HEK293 (cell line): ENCODE data around the gene CCNT2.
A peak's percentile ranks its signal among the peaks of the same experiment; 100 is the strongest.

ENCODE experiments used
- CTCF ChIA-PET: fragments of 350-600 bp; formaldehyde crosslinking; extraction: SDS; loops from one replicate; lab custom pipeline; 2021; ENCODE audit warnings: antibody characterized with exemption; lab: Yijun Ruan, JAX
- POLR2A ChIA-PET: fragments of 300-600 bp; formaldehyde crosslinking; extraction: SDS; loops from one replicate; lab custom pipeline; 2020; ENCODE audit warnings: antibody characterized with exemption, inconsistent platforms; lab: Yijun Ruan, JAX
- H3K27ac ChIP-seq: fragments of 200-500 bp; sonication (Bioruptor generic); 2 replicates; pipeline ENCODE4 v1.5.1; 2014; ENCODE audit warnings: low read depth, low read length, control low read depth, inconsistent platforms; ENCODE audit errors: extremely low read depth
- H3K36me3 ChIP-seq, 2 experiments: fragments of 200-500 bp in 1 of 2; sonication (Bioruptor generic) in 1 of 2; 1 replicate in 1 of 2; 2 replicates in 1 of 2; pipeline ENCODE4 v1.5.1; 2014 to 2017; ENCODE audit warnings: inconsistent platforms in 2 of 2, low read length in 2 of 2; ENCODE audit not compliant: control insufficient read depth in 2 of 2, insufficient read depth in 1 of 2
- H3K4me1 ChIP-seq: fragments of 200-500 bp; sonication (Bioruptor generic); 2 replicates; pipeline ENCODE4 v1.5.1; 2014; ENCODE audit warnings: mild to moderate bottlenecking, low read length, inconsistent platforms; ENCODE audit not compliant: control insufficient read depth, insufficient read depth
- H3K4me3 ChIP-seq: 2 replicates; pipeline ENCODE4 v1.5.1; 2011; ENCODE audit warnings: low read depth, mild to moderate bottlenecking, control low read depth, low read length, moderate library complexity
- H3K9me3 ChIP-seq: fragments of 200-500 bp; sonication (Bioruptor generic); 2 replicates; pipeline ENCODE4 v1.5.1; 2014; ENCODE audit warnings: low read depth, low read length, inconsistent platforms; ENCODE audit not compliant: control insufficient read depth, insufficient read depth
- BCL11B ChIP-seq: fragments of 450-650 bp; formaldehyde crosslinking; IDR thresholded peaks from 2 replicates; pipeline ENCODE4 v1.5.1; 2016; ENCODE audit warnings: low read depth, missing biosample characterization, missing genetic modification characterization
- BCL6B ChIP-seq: fragments of 450-650 bp; formaldehyde crosslinking; IDR thresholded peaks from 2 replicates; pipeline ENCODE4 v1.5.1; 2017; ENCODE audit warnings: missing biosample characterization, missing genetic modification characterization
- KLF10 ChIP-seq: fragments of 450-650 bp; IDR thresholded peaks from 2 replicates; pipeline ENCODE4 v1.5.1; 2018; ENCODE audit warnings: missing biosample characterization, mild to moderate bottlenecking, missing genetic modification characterization
- KLF9 ChIP-seq: fragments of 450-650 bp; formaldehyde crosslinking; IDR thresholded peaks from 2 replicates; pipeline ENCODE4 v1.5.1; 2016; ENCODE audit warnings: missing biosample characterization, missing genetic modification characterization, low read depth
- PBX3 ChIP-seq: sonication (generic); formaldehyde crosslinking; IDR thresholded peaks from 2 replicates; pipeline ENCODE4 v1.8.1; 2022; ENCODE audit warnings: mild to moderate bottlenecking, moderate library complexity, missing genetic modification reagents
- WT1 ChIP-seq: fragments of 450-650 bp; formaldehyde crosslinking; IDR thresholded peaks from 2 replicates; pipeline ENCODE4 v1.5.1; 2016; ENCODE audit warnings: missing biosample characterization, missing genetic modification characterization
- ZBTB10 ChIP-seq: fragments of 450-650 bp; formaldehyde crosslinking; IDR thresholded peaks from 2 replicates; pipeline ENCODE4 v1.5.1; 2016; ENCODE audit warnings: missing biosample characterization, missing genetic modification characterization
- ZBTB11 ChIP-seq: fragments of 450-650 bp; formaldehyde crosslinking; conservative IDR thresholded peaks from 2 replicates; pipeline ENCODE4 v1.5.1; 2016; ENCODE audit warnings: low read depth, missing biosample characterization, missing genetic modification characterization
- ZBTB6 ChIP-seq: fragments of 450-650 bp; formaldehyde crosslinking; IDR thresholded peaks from 2 replicates; pipeline ENCODE4 v1.5.1; 2017; ENCODE audit warnings: missing biosample characterization, missing genetic modification characterization
- ZEB2 ChIP-seq: fragments of 450-650 bp; formaldehyde crosslinking; IDR thresholded peaks from 2 replicates; pipeline ENCODE4 v1.5.1; 2016; ENCODE audit warnings: missing biosample characterization, missing genetic modification characterization
- ZFHX2 ChIP-seq: fragments of 450-650 bp; formaldehyde crosslinking; conservative IDR thresholded peaks from 2 replicates; pipeline ENCODE4 v1.5.1; 2016; ENCODE audit warnings: missing biosample characterization, missing genetic modification characterization
- ZFP3 ChIP-seq: fragments of 450-650 bp; formaldehyde crosslinking; IDR thresholded peaks from 2 replicates; pipeline ENCODE4 v1.5.1; 2016; ENCODE audit warnings: low read depth, missing biosample characterization, missing genetic modification characterization
- ZFP69B ChIP-seq: fragments of 450-650 bp; formaldehyde crosslinking; IDR thresholded peaks from 2 replicates; pipeline ENCODE4 v1.5.1; 2016; ENCODE audit warnings: missing biosample characterization, missing genetic modification characterization
- ZNF155 ChIP-seq: fragments of 450-650 bp; formaldehyde crosslinking; IDR thresholded peaks from 2 replicates; pipeline ENCODE4 v1.5.1; 2016; ENCODE audit warnings: missing biosample characterization, missing genetic modification characterization
- ZNF214 ChIP-seq: fragments of 450-650 bp; formaldehyde crosslinking; IDR thresholded peaks from 2 replicates; pipeline ENCODE4 v1.5.1; 2017; ENCODE audit warnings: missing biosample characterization, mild to moderate bottlenecking, missing genetic modification characterization, borderline replicate concordance
- ZNF423 ChIP-seq: fragments of 450-650 bp; formaldehyde crosslinking; IDR thresholded peaks from 2 replicates; pipeline ENCODE4 v1.5.1; 2016; ENCODE audit warnings: missing biosample characterization, missing genetic modification characterization
- ZNF426 ChIP-seq: fragments of 450-650 bp; formaldehyde crosslinking; IDR thresholded peaks from 2 replicates; pipeline ENCODE4 v1.5.1; 2017; ENCODE audit warnings: missing biosample characterization, missing genetic modification characterization, mild to moderate bottlenecking, inconsistent platforms, moderate library complexity
- ZNF580 ChIP-seq: fragments of 450-650 bp; formaldehyde crosslinking; IDR thresholded peaks from 2 replicates; pipeline ENCODE4 v1.5.1; 2016; ENCODE audit warnings: missing biosample characterization, missing genetic modification characterization
- ZNF692 ChIP-seq: fragments of 450-650 bp; formaldehyde crosslinking; IDR thresholded peaks from 2 replicates; pipeline ENCODE4 v1.5.1; 2016; ENCODE audit warnings: missing biosample characterization, missing genetic modification characterization
- ZNF707 ChIP-seq: fragments of 450-650 bp; formaldehyde crosslinking; IDR thresholded peaks from 2 replicates; pipeline ENCODE4 v1.5.1; 2016; ENCODE audit warnings: missing biosample characterization, missing genetic modification characterization
- ZNF76 ChIP-seq: fragments of 450-650 bp; formaldehyde crosslinking; IDR thresholded peaks from 2 replicates; pipeline ENCODE4; 2016; ENCODE audit warnings: low read depth, missing biosample characterization, missing genetic modification characterization, borderline replicate concordance
- ZNF837 ChIP-seq: fragments of 450-650 bp; formaldehyde crosslinking; IDR thresholded peaks from 2 replicates; pipeline ENCODE4 v1.5.1; 2016; ENCODE audit warnings: missing biosample characterization, missing genetic modification characterization
- ZXDB ChIP-seq: fragments of 450-650 bp; formaldehyde crosslinking; IDR thresholded peaks from 2 replicates; pipeline ENCODE4 v1.5.1; 2016; ENCODE audit warnings: missing biosample characterization, missing genetic modification characterization

CCNT2 gene

GRCh38 chr2:134918526-134919340, at the start of gene CCNT2:
CCNT2 (plus strand) TSS chr2:134918822; CDS start chr2:134918855, 33 bp downstream.
- ChIA-PET POLR2A (interaction anchor here (0.9 to 1.5 kb wide), 3 partner anchors 10 to 44 kb away, joined by 3 to 4 read pairs (median 3); no protein-coding TSS in a partner anchor), CTCF (no interaction called here)
- H3K4me3 ChIP-seq = peak within 1 kb of the TSS; percentile 99
- TF ChIP-seq KLF10 (peak; percentile 52; the same call in 1 of the 2 replicates), ZBTB6 (tag by site-specific recombination) (no peak), ZFP69B (tag by site-specific recombination) (no peak), ZNF423 (no peak), ZNF707 (tag by site-specific recombination) (no peak), ZNF692 (tag by site-specific recombination) (no peak), ZEB2 (peak; percentile 65; the same call in 1 of the 2 replicates), BCL11B (tag by site-specific recombination) (no peak), ZFP3 (tag by site-specific recombination) (no peak), ZFHX2 (tag by site-specific recombination) (peak; percentile 61), ZNF426 (tag by site-specific recombination) (no peak), KLF9 (tag by site-specific recombination) (peak; percentile 98), ZNF76 (tag by site-specific recombination) (peak; percentile 92), ZBTB11 (tag by site-specific recombination) (peak; percentile 62), WT1 (tag by site-specific recombination) (no peak), ZBTB10 (tag by site-specific recombination) (0 out of 2 replicates have a peak, but pooled peaks have one; percentile 28), ZNF580 (tag by site-specific recombination) (peak; percentile 82), ZNF214 (tag by site-specific recombination) (no peak), PBX3 (peak; percentile 76), ZNF155 (tag by site-specific recombination) (no peak), ZXDB (tag by site-specific recombination) (peak; percentile 54; the same call in 1 of the 2 replicates), BCL6B (no peak), ZNF837 (no peak)

More at GRCh38 chr2:134918526-134919340, at the start of gene CCNT2:
- peaks cover 2% of the 10 kb centered on the region; the same call in 1 of the 2 replicates for H3K4me1 ChIP-seq
- no peaks in the 10 kb centered on the region for H3K9me3 ChIP-seq
- H3K27ac ChIP-seq = peak within 1 kb of the TSS; percentile 97
- H3K36me3 ChIP-seq = peaks cover 0 to 16% of the 10 kb centered on the region in 2 experiments; a peak in 1 of 3 replicates
